H9 (cell line): ENCODE measurements around the gene OSBPL2. TPM values are rescaled to one million over a fixed set of nuclear protein-coding genes. Genes with fewer than 3 reads are reported as not detected.

Experiments used
- DNase-seq: peaks from one replicate; pipeline ENCODE4 v3.0.0-alpha.2; 2017
- H2AFZ ChIP-seq: one replicate; pipeline ENCODE4 v1.6.1; 2013; ENCODE audit warnings: mild to moderate bottlenecking, low read length, control low read depth, moderate library complexity
- H2AK5ac ChIP-seq: 2 replicates; pipeline ENCODE4 v1.6.1; 2013; ENCODE audit warnings: low read length, control low read depth, mixed read lengths; ENCODE audit not compliant: insufficient read length
- H2BK120ac ChIP-seq: one replicate; pipeline ENCODE4 v1.6.1; 2013; ENCODE audit warnings: low read depth, mild to moderate bottlenecking, low read length, control low read depth, inconsistent platforms; ENCODE audit not compliant: poor library complexity, severe bottlenecking
- H2BK12ac ChIP-seq: 2 replicates; pipeline ENCODE4 v1.6.1; 2013; ENCODE audit warnings: low read length, control low read depth, mixed read lengths, low read depth; ENCODE audit not compliant: insufficient read length
- H2BK15ac ChIP-seq: 2 replicates; pipeline ENCODE4 v1.6.1; 2013; ENCODE audit warnings: low read depth, low read length, control low read depth
- H2BK20ac ChIP-seq: one replicate; pipeline ENCODE4 v1.6.1; 2013; ENCODE audit warnings: low read depth, mild to moderate bottlenecking, low read length, control low read depth, inconsistent platforms; ENCODE audit not compliant: poor library complexity, severe bottlenecking
- H2BK5ac ChIP-seq: 2 replicates; pipeline ENCODE4 v1.6.1; 2013; ENCODE audit warnings: low read length, control low read depth, mixed read lengths; ENCODE audit not compliant: insufficient read length
- H3K14ac ChIP-seq: 2 replicates; pipeline ENCODE4 v1.6.1; 2013; ENCODE audit warnings: low read length, control low read depth; ENCODE audit not compliant: insufficient read depth
- H3K18ac ChIP-seq: 2 replicates; pipeline ENCODE4 v1.6.1; 2013; ENCODE audit warnings: low read depth, mild to moderate bottlenecking, mixed read lengths, low read length, control low read depth; ENCODE audit not compliant: insufficient read length
- H3K23ac ChIP-seq: 2 replicates; pipeline ENCODE4 v1.6.1; 2013; ENCODE audit warnings: low read length, control low read depth, mixed read lengths, low read depth; ENCODE audit not compliant: insufficient read length
- H3K23me2 ChIP-seq: 2 replicates; pipeline ENCODE4 v1.6.1; 2013; ENCODE audit warnings: low read depth, mild to moderate bottlenecking, mixed read lengths, low read length, control low read depth; ENCODE audit not compliant: insufficient read length, poor library complexity, severe bottlenecking
- H3K27ac ChIP-seq: 2 replicates; pipeline ENCODE4 v1.5.1; 2013; ENCODE audit warnings: low read length, control low read depth, mixed read lengths, low read depth; ENCODE audit not compliant: insufficient read length
- H3K27me3 ChIP-seq: 2 replicates; pipeline ENCODE4 v1.6.1; 2013; ENCODE audit warnings: low read length, control low read depth, inconsistent platforms; ENCODE audit not compliant: insufficient read depth
- H3K4ac ChIP-seq: 2 replicates; pipeline ENCODE4 v1.6.1; 2013; ENCODE audit warnings: low read depth, mild to moderate bottlenecking, control low read depth, inconsistent platforms, low read length, moderate library complexity
- H3K4me1 ChIP-seq: 2 replicates; pipeline ENCODE4 v1.6.1; 2013; ENCODE audit warnings: low read length, control low read depth, inconsistent platforms; ENCODE audit not compliant: insufficient read depth
- H3K4me2 ChIP-seq: 2 replicates; pipeline ENCODE4 v1.6.1; 2013; ENCODE audit warnings: low read length, control low read depth, mixed read lengths; ENCODE audit not compliant: insufficient read length, insufficient read depth
- H3K56ac ChIP-seq: 2 replicates; pipeline ENCODE4 v1.6.1; 2013; ENCODE audit warnings: low read depth, mild to moderate bottlenecking, mixed read lengths, low read length, control low read depth; ENCODE audit not compliant: insufficient read length
- H3K79me1 ChIP-seq: 2 replicates; pipeline ENCODE4 v1.6.1; 2013; ENCODE audit warnings: low read depth, mild to moderate bottlenecking, moderate library complexity, low read length, control low read depth, inconsistent platforms; ENCODE audit not compliant: insufficient read depth, poor library complexity, severe bottlenecking
- H3K79me2 ChIP-seq: 2 replicates; pipeline ENCODE4 v1.6.1; 2013; ENCODE audit warnings: low read length, control low read depth, inconsistent platforms; ENCODE audit not compliant: insufficient read depth
- H3K9ac ChIP-seq: 2 replicates; pipeline ENCODE4 v1.6.1; 2013; ENCODE audit warnings: low read length, control low read depth, mixed read lengths; ENCODE audit not compliant: insufficient read length; ENCODE audit errors: extremely low read depth
- H3K9me3 ChIP-seq: one replicate; pipeline ENCODE4 v1.6.1; 2013; ENCODE audit warnings: low read depth, low read length, inconsistent platforms; ENCODE audit not compliant: control insufficient read depth
- H3T11ph ChIP-seq: one replicate; pipeline ENCODE4 v1.6.1; 2013; ENCODE audit warnings: mild to moderate bottlenecking, low read length, control low read depth, inconsistent platforms
- H4K20me1 ChIP-seq: one replicate; pipeline ENCODE4 v1.6.1; 2013; ENCODE audit not compliant: control insufficient read depth, insufficient read length, insufficient read depth
- H4K5ac ChIP-seq: 2 replicates; pipeline ENCODE4 v1.6.1; 2013; ENCODE audit warnings: low read depth, mild to moderate bottlenecking, mixed read lengths, low read length, control low read depth; ENCODE audit not compliant: insufficient read length
- H4K8ac ChIP-seq: replicated peaks from 2 replicates; pipeline ENCODE4 v1.6.1; 2013; ENCODE audit warnings: low read length, control low read depth, mixed read lengths, low read depth; ENCODE audit not compliant: insufficient read length
- H4K91ac ChIP-seq: 2 replicates; pipeline ENCODE4 v1.6.1; 2013; ENCODE audit warnings: low read depth, mild to moderate bottlenecking, moderate library complexity, mixed read lengths, low read length, control low read depth; ENCODE audit not compliant: insufficient read length
- H3K27ac Mint-ChIP-seq, 3 experiments: 2 replicates in 2 of 3; 3 replicates in 1 of 3; pipeline ENCODE4 v1.8.0; 2020 to 2021; ENCODE audit warnings: mixed read lengths in 3 of 3, mild to moderate bottlenecking in 1 of 3, moderate library complexity in 1 of 3
- H3K27me3 Mint-ChIP-seq: 2 replicates; pipeline ENCODE4 v1.8.0; 2021; ENCODE audit warnings: low read depth, mild to moderate bottlenecking, moderate library complexity, mixed read lengths
- H3K36me3 Mint-ChIP-seq, 3 experiments: 2 replicates in 2 of 3; 3 replicates in 1 of 3; pipeline ENCODE4 v1.8.0; 2020 to 2021; ENCODE audit warnings: low read depth in 3 of 3, mixed read lengths in 3 of 3; ENCODE audit not compliant: insufficient read depth in 1 of 3
- H3K4me1 Mint-ChIP-seq, 2 experiments: 2 replicates each; pipeline ENCODE4 v1.8.0; 2020; ENCODE audit warnings: mixed read lengths in 2 of 2
- H3K4me3 Mint-ChIP-seq, 2 experiments: 2 replicates in 1 of 2; 3 replicates in 1 of 2; pipeline ENCODE4 v1.8.0; 2020 to 2021; ENCODE audit warnings: mild to moderate bottlenecking in 2 of 2, mixed read lengths in 2 of 2, moderate library complexity in 1 of 2
- H3K9me3 Mint-ChIP-seq, 2 experiments: 2 replicates in 1 of 2; 3 replicates in 1 of 2; pipeline ENCODE4 v1.8.0; 2020; ENCODE audit warnings: mild to moderate bottlenecking in 2 of 2, mixed read lengths in 2 of 2, moderate library complexity in 1 of 2
- WGBS: extraction: QIAGEN DNeasy Blood & Tissue Kit; methylation state at CpG from one replicate; pipeline ENCODE4 v1.1.7; 2013; ENCODE audit warnings: missing lambda C conversion rate, low lambda C conversion rate, mixed read lengths; ENCODE audit not compliant: insufficient read length; ENCODE audit errors: extremely low coverage; 5-methylcytosine and 5-hydroxymethylcytosine counted together
- total RNA-seq: library from RNA; stranded (reverse); gene quantifications from 2 replicates; pipeline ENCODE4 v1.2.1, GENCODE V29; 2021
- TF ChIP-seq, protein P1 (sequence below): fragments of 200-600 bp; sonication (generic); conservative IDR thresholded peaks from 3 replicates; pipeline ENCODE4 v1.8.0; 2021; ENCODE audit warnings: antibody characterized with exemption, mild to moderate bottlenecking

OSBPL2 gene
- total RNA-seq, 1 experiment from 2014 or later: 47.3 TPM

DNA sequence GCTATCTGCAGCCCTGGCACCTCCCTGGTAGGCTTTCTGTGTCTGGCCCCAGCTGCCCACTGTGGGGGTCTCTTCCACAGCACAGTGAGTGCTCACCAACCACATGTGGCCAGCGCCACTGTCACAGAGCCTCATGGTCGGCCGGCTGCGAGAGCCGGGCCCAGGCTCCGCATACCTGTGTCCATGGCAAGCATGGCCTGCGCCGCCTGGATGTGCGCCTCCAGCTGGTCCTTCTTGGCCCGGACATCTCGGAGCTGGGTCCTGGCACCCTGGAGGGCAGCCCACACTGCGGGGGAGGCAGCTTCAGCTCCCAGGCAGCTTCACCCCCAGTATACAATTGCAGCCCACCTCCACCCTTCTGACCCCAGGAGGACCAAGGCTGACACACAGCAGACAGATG is 77.5 kb downstream of the OSBPL2 start:
- Mint-ChIP-seq H3K9me3 (peaks cover 3 to 23% of the 10 kb centered on the region in 2 experiments; a peak in 3 of 5 replicates), H3K36me3 (peaks cover 27 to 73% (median 65%) of the 10 kb centered on the region in 3 experiments), H3K27ac (no peak overlapping the region), H3K4me3 (no peak overlapping the region), H3K4me1 (no peaks in the 10 kb centered on the region), H3K27me3 (no peaks in the 10 kb centered on the region)
- no CpG with 5 or more reads among the region's 12 CpGs for WGBS
- TF ChIP-seq, protein P1, sequence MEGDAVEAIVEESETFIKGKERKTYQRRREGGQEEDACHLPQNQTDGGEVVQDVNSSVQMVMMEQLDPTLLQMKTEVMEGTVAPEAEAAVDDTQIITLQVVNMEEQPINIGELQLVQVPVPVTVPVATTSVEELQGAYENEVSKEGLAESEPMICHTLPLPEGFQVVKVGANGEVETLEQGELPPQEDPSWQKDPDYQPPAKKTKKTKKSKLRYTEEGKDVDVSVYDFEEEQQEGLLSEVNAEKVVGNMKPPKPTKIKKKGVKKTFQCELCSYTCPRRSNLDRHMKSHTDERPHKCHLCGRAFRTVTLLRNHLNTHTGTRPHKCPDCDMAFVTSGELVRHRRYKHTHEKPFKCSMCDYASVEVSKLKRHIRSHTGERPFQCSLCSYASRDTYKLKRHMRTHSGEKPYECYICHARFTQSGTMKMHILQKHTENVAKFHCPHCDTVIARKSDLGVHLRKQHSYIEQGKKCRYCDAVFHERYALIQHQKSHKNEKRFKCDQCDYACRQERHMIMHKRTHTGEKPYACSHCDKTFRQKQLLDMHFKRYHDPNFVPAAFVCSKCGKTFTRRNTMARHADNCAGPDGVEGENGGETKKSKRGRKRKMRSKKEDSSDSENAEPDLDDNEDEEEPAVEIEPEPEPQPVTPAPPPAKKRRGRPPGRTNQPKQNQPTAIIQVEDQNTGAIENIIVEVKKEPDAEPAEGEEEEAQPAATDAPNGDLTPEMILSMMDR: no peak
- no peaks in the 10 kb centered on the region for H3K23me2 ChIP-seq
- no peaks in the 10 kb centered on the region for H4K20me1 ChIP-seq
- no peak overlapping the region for H2BK120ac ChIP-seq
- H2BK20ac ChIP-seq: no peak overlapping the region
- H2BK5ac ChIP-seq: no peak overlapping the region
- H3T11ph ChIP-seq: no peak overlapping the region
- no peak overlapping the region for H2AK5ac ChIP-seq
- H3K27me3 ChIP-seq: no peaks in the 10 kb centered on the region
- H3K9me3 ChIP-seq: no peaks in the 10 kb centered on the region
- no peak overlapping the region for H3K56ac ChIP-seq
- H4K8ac ChIP-seq: no peak overlapping the region
- no peak for DNase-seq
- no peak overlapping the region for H3K27ac ChIP-seq
- no peaks in the 10 kb centered on the region for H3K79me2 ChIP-seq
- H3K79me1 ChIP-seq: no peaks in the 10 kb centered on the region
- no peak overlapping the region for H2AFZ ChIP-seq
- no peak overlapping the region for H3K18ac ChIP-seq
- no peak overlapping the region for H2BK12ac ChIP-seq
- no peak overlapping the region for H3K4ac ChIP-seq
- no peak overlapping the region for H3K14ac ChIP-seq
- no peak overlapping the region for H3K9ac ChIP-seq
- H2BK15ac ChIP-seq: no peak overlapping the region
- no peak overlapping the region for H4K5ac ChIP-seq
- H3K4me1 ChIP-seq: no peaks in the 10 kb centered on the region
- no peak overlapping the region for H3K23ac ChIP-seq
- H4K91ac ChIP-seq: no peak overlapping the region
- H3K4me2 ChIP-seq: no peak overlapping the region
